Measurements from ENCODE around the gene RIPK4. TPM values are rescaled to one million over a fixed set of nuclear protein-coding genes. Genes with fewer than 3 reads are reported as not detected.

Gene RIPK4
- polyA plus RNA-seq, 1 donor, result 14.4 TPM

DNA sequence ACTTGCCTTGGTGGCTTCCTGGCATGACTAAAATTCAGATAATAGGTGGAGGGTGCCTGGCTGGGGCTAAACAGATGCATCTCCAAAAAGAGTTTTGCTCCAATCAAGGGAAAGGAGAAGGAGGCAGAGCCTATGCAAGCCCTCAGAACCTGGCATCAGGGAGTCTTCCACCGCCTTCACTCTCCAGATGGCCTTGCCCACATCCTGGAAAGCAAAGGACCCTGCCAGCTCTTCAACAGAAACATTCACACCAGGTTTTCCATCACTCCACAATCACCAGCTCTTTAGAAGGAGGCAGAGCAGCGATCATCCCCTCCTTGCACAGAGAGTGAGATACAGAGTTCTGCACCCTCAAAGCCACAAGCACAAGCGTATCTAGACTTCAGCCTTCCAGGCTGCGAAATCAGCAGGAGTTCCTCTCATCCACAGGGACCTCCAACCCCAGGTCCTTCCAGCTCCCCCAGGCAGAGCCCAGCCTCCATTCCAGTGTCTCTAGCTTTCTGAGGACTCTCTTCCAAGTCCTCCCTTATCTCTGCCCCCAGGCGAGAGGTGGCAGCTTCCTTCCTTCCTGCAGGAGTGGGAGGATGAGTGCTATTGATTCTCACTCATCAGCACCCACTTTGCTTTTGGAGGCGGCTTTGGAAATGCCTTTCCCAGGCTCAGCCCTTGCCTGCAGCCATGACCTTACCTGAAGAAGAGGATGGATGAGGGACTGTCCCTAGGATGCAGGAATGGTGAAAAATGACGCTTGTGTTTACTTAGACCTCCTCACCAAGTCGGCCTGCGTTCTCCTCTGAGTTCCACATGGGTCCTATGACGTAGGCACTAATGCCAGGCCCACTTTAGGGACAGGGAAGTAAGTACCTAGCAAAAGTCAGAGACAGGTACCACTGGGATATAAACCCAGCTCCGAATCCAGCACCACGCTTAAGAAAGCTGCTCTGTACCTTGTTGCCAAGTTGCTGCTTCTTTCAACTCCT lies 75.4 kb downstream of the RIPK4 start:
- DNase-seq, result no peak

Other genes with a start within 250 kb of the RIPK4 start
- 7.3 TPM for gene PRDM15, start 112.3 kb upstream of the RIPK4 start, polyA plus RNA-seq (ENCODE audit: insufficient read length)
- 18.7 TPM for gene C2CD2, start 187.0 kb upstream of the RIPK4 start, polyA plus RNA-seq (ENCODE audit: insufficient read length)
- gene ZBTB21, start 243.3 kb upstream of the RIPK4 start, polyA plus RNA-seq (ENCODE audit: insufficient read length), result 11.0 TPM

Measured in left kidney (tissue), 2 donors.